Fibroblast of skin of back (primary cell): ENCODE measurements around the gene MSMP.

Experiments used
- DNase-seq: peaks from one replicate; pipeline ENCODE4 v3.0.0-alpha.2; 2013

MSMP gene

GRCh38 chr9:35743452-35743851, 10.6 kb downstream of the MSMP start:
- DNase-seq: no peak

GRCh38 chr9:35741740-35742139, 12.3 kb downstream of the MSMP start:
- no peak for DNase-seq

GRCh38 chr9:35740243-35740642, 13.8 kb downstream of the MSMP start:
- DNase-seq: no peak

GRCh38 chr9:35738924-35739323, 15.2 kb downstream of the MSMP start:
- no peak for DNase-seq

- DNase-seq: no peak
These were observed 15.9 kb downstream of the MSMP start for GRCh38 chr9:35738186-35738585.

- DNase-seq: no peak
These were observed 16.9 kb downstream of the MSMP start for GRCh38 chr9:35737143-35737542.

- peak; percentile 78 for DNase-seq
These were observed 17.9 kb downstream of the MSMP start for GRCh38 chr9:35736201-35736633.

GRCh38 chr9:35734096-35734495, 20.0 kb downstream of the MSMP start:
- DNase-seq: no peak

- peak; percentile 70 for DNase-seq
These were observed 21.1 kb downstream of the MSMP start for GRCh38 chr9:35732800-35733541.

GRCh38 chr9:35732185-35732799, 21.8 kb downstream of the MSMP start, which contains the start of the genes CREB3 and TLN1:
Gene CREB3, plus strand, starts transcription at chr9:35732666. Its CDS starts 107 bp downstream, at chr9:35732773.
Gene TLN1, minus strand, starts transcription at chr9:35732195. Its CDS starts 6,501 bp downstream, at chr9:35725694.
- peak; percentile 99 for DNase-seq

- no peak for DNase-seq
These were observed 22.5 kb downstream of the MSMP start for GRCh38 chr9:35731415-35732184.

- no peak for DNase-seq
These were observed 23.6 kb downstream of the MSMP start for GRCh38 chr9:35730486-35730854.

- DNase-seq: peak; percentile 95
These were observed 24.2 kb downstream of the MSMP start for GRCh38 chr9:35729700-35730485.

GRCh38 chr9:35729101-35729500, 25.0 kb downstream of the MSMP start:
- no peak for DNase-seq

GRCh38 chr9:35728041-35728971, 25.8 kb downstream of the MSMP start:
- peak; percentile 96 for DNase-seq

- no peak for DNase-seq
These were observed 26.4 kb downstream of the MSMP start for GRCh38 chr9:35727676-35728040.

- DNase-seq: peak; percentile 58
These were observed 27.1 kb downstream of the MSMP start for GRCh38 chr9:35726931-35727330.

- no peak for DNase-seq
These were observed 28.7 kb downstream of the MSMP start for GRCh38 chr9:35725362-35725761.

- no peak for DNase-seq
These were observed 30.2 kb downstream of the MSMP start for GRCh38 chr9:35723908-35724307.

- DNase-seq: no peak
These were observed 30.6 kb downstream of the MSMP start for GRCh38 chr9:35723426-35723825.

GRCh38 chr9:35719546-35719945, 34.5 kb downstream of the MSMP start:
- no peak for DNase-seq
